NB4 (cell line): ENCODE results near the gene XCL1.

Experiments used
- DNase-seq: peaks from one replicate; pipeline ENCODE4 v3.0.0; 2010; ENCODE audit warnings: low read depth
- H3K4me3 ChIP-seq: one replicate; pipeline ENCODE4 v1.5.1; 2011; ENCODE audit warnings: mild to moderate bottlenecking, low read depth, low read length, moderate library complexity
- CTCF ChIP-seq: IDR thresholded peaks from one replicate; pipeline ENCODE4 v1.5.1; 2012; ENCODE audit warnings: low read depth, low read length
- MAX ChIP-seq: IDR thresholded peaks from 2 replicates; pipeline ENCODE4 v1.6.1; 2011; ENCODE audit warnings: low read depth, low read length
- MYC ChIP-seq: IDR thresholded peaks from 2 replicates; pipeline ENCODE4 v1.6.1; 2011; ENCODE audit warnings: low read depth, low read length
- POLR2A ChIP-seq: IDR thresholded peaks from 2 replicates; pipeline ENCODE4 v1.6.1; 2011; ENCODE audit warnings: mild to moderate bottlenecking; ENCODE audit not compliant: insufficient read length; ENCODE audit errors: extremely low read depth

Gene XCL1

DNA sequence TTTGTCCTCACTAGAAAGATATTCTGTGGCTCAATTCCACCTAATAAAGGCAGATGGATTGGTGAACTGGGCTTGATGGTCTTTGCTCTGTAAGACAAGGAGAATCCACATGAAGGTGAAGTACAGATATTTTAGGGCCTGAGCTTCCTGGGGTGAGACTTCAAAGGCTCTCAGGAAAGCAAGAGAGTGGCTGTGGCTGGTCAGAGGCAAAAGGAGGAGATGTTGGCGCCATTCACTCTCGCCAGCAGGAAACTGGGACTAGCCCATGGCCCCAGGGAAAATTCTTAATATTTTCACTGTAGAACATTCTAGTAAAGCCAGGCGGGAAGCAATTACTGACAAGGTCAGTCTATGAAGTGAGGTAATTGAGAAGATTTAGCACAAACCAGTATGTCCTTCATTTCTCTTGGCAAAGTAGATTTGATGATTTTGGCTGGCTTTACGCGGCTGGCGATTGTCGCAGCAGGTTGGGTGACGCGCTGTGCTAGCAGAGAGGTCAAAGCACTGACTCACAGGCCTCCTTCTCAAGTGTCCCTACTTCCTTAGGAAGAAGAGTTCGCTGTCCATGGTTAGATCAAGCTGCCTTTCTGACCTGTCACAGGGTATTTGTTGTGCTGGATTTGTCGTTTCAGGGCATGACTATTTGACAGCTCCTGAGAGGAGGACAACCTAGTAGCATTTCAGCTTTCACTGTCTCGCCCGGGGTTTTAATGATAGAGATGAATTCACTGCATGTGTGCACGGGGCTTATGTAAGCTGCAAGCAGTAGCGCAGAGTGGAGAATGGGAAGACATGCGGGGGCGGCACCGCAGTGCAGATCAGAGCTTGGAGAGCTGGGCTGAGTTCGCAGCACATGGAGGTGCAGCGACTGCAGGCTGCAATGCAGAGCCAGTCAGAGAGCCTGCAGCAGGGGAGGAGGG, 32.7 kb downstream of the XCL1 start:
- peak; percentile 15 for DNase-seq
- H3K4me3 ChIP-seq: no peak overlapping the region
- TF ChIP-seq MAX: 0 out of 2 replicates have a peak, but pooled peaks have one; percentile 29
- TF ChIP-seq CTCF: no peak

DNA sequence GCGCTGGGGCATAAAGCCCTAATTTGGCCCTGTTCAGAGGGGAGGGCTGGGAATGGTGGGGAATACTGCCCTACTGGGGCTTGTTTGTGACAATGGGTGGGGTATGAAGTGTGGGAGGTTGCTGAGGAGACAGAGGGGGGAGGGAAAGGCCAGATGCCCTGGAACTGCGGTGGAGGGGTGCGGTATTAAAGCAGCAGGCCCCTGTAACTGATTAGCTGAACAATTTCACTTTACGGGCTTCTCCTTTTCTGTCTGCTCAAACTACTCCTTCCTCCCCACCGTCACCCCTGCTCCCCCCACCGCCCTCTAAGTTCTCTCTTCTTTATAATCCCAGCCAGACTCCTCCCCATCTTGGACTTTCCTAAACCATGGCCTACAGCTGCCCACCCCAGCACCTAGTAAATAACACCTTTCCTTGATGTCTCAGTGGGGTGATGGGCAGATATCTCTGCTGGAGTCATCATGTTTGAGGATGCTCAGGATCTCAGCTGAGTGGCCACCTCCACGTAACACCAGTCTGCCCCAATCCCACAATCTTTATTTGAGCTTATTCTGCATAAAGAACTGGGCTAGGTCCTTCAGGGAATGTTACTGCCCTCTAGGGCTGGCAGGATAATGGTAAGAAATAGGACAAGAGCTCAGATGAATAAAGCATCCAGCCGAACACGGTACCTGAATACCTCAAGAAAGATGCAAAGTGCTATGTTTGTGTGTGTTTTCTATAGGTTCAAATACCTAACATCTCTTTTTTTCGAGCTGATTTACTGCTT, 33.5 kb downstream of the XCL1 start:
- no peak for TF ChIP-seq MAX
- no peak for TF ChIP-seq POLR2A
- no peak for TF ChIP-seq CTCF
- no peak for TF ChIP-seq MYC
- DNase-seq: no peak
- no peak overlapping the region for H3K4me3 ChIP-seq

DNA sequence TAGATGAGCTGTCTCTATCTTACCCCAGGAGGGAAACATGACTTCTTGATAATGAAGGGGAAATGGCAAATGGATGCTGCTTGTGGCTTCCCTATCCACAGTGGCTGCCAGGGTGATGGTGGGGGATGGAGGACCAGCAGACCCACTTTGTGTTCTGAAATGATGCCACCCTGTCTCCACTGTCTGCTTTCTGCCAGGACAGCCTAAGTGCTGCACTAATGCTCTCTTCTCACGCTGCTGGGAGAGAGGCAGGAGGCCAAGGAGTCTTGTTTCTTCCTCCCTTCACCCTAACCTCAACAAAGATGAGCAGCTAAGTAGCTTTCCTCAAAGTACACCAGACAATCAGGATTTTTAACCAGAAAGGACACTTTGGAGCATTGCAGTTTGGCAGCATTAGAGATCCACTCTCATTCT, 36.6 kb downstream of the XCL1 start:
- no peak overlapping the region for H3K4me3 ChIP-seq
- TF ChIP-seq MAX: no peak
- TF ChIP-seq MYC: no peak
- no peak for DNase-seq

- TF ChIP-seq POLR2A: no peak
- TF ChIP-seq MAX: no peak
- TF ChIP-seq MYC: no peak
- TF ChIP-seq CTCF: no peak
- DNase-seq: no peak
- H3K4me3 ChIP-seq: no peak overlapping the region
Observed at GRCh38 chr1:168613691-168614231, 37.4 kb downstream of the XCL1 start.

DNA sequence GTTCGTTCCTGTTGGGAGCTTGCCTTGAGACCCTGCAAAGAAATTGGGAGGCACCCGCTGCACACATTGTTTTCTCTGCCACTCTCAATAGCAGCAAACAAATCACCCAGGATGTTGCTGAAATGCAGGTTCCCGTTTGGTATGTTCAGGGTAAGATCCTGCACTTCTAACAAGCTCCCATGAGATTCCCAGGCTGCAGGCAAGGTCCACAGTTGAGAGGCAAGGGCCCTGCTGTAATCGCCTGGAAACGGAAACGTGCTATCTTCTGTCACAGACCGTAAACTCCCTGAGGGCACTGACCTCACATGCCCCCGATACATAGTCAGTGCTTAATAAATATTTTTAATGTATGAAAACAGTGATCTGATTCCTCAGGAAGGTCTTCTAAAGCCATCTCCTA, 37.8 kb downstream of the XCL1 start:
- H3K4me3 ChIP-seq: no peak overlapping the region
- TF ChIP-seq MYC: no peak
- no peak for TF ChIP-seq POLR2A
- TF ChIP-seq MAX: no peak
- no peak for TF ChIP-seq CTCF
- DNase-seq: no peak

DNA sequence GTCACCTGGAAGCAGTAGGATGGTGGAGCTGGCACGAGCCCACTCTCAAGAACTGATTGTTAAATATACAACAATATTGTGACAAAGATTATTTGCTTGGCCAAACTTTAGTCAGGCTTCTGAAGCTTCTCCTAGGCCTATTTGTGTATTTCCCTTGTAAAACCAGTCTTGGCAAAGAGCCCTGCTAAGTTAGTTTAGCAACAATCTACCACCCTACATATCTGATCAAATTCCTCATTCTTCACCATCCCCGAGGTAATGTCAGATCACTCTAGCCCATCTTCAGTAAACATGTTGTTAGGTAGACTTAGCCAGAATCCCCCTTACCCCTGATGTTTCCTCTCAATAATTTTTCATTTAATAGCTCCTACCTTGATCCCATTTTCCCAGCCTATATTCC, 39.6 kb downstream of the XCL1 start:
- DNase-seq: no peak
- no peak overlapping the region for H3K4me3 ChIP-seq
- TF ChIP-seq MYC (no peak), MAX (no peak), POLR2A (no peak), CTCF (no peak)
